ENCODE data around the gene LIM2. TPM values are rescaled to one million over a fixed set of nuclear protein-coding genes. Genes with fewer than 3 reads are reported as not detected.

Gene LIM2
- total RNA-seq, 1 donor = not detected

DNA sequence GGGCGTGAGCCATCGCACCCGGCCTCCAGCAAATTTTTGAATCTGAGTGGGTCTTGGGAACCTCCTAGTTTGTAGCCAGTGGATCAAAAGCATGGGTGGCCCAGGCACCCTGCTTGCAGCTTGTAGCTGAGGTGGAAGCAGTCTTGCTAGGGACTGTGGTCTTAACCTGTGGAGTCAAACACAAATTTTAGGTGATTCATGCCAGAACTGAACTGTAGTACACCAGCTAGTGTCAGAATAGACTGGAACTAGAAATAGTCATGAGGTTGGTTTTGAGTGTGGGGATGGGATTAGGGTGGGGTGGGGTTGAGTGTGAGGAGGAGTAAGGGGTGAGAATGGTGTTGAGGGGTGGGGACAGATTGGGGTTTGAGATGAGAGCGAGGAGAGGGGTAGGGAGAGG is 5.8 kb downstream of the LIM2 start:
- no peak overlapping the region for H3K4me3 ChIP-seq (ENCODE audit: low read depth, low read length)
- no peak for DNase-seq (ENCODE audit: low read depth)
- TF ChIP-seq, protein P1, sequence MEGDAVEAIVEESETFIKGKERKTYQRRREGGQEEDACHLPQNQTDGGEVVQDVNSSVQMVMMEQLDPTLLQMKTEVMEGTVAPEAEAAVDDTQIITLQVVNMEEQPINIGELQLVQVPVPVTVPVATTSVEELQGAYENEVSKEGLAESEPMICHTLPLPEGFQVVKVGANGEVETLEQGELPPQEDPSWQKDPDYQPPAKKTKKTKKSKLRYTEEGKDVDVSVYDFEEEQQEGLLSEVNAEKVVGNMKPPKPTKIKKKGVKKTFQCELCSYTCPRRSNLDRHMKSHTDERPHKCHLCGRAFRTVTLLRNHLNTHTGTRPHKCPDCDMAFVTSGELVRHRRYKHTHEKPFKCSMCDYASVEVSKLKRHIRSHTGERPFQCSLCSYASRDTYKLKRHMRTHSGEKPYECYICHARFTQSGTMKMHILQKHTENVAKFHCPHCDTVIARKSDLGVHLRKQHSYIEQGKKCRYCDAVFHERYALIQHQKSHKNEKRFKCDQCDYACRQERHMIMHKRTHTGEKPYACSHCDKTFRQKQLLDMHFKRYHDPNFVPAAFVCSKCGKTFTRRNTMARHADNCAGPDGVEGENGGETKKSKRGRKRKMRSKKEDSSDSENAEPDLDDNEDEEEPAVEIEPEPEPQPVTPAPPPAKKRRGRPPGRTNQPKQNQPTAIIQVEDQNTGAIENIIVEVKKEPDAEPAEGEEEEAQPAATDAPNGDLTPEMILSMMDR (IDR thresholded peaks at IDR 0.05; ENCODE audit: insufficient read depth, low read depth, low read length) = no peak

DNA sequence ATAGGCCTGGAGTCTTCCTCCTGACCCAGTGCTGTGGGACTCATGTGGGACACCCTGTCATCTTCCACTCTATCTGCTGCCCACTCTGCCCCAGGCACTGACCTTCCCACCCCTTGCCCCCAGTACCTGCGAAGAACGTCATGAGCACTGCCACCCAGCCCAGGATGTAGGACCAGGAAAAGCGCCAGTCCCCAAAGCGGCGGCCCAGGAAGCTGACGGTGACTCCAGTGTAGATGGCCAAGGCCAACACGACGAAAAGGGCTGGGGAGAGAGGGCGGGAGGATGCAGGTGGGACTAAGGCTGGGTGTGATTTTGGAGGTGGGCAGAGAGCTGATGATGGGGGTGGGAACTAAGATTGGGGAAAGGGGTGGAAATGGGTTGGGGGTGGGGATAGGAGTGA is 7.4 kb downstream of the LIM2 start:
- TF ChIP-seq, protein P1 (IDR thresholded peaks at IDR 0.05; ENCODE audit: insufficient read depth, low read depth, low read length) = no peak
- H3K4me3 ChIP-seq (ENCODE audit: low read depth, low read length) = no peak overlapping the region
- DNase-seq (ENCODE audit: low read depth) = no peak

DNA sequence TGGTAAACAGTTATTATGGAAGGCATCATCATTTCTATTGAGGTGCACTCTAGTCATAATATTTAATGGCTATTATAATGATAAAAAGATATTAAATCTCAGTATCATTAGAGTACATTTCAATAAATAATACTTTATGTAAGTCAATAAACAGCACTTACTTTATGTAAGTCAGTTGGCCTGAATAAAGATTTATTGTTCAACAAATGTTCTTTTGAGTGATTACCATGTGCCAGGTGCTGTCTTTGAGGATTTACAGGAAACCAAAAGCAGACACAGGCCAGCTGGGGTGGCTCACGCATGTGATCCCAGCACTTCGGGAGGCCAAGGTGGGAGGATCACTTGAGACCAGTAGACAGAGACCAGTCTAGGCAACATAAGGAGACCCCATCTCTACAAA is 10.4 kb downstream of the LIM2 start:
- DNase-seq (ENCODE audit: low read depth) = no peak
- TF ChIP-seq, protein P1 (IDR thresholded peaks at IDR 0.05; ENCODE audit: insufficient read depth, low read depth, low read length) = no peak
- H3K4me3 ChIP-seq (ENCODE audit: low read depth, low read length) = no peak overlapping the region

DNA sequence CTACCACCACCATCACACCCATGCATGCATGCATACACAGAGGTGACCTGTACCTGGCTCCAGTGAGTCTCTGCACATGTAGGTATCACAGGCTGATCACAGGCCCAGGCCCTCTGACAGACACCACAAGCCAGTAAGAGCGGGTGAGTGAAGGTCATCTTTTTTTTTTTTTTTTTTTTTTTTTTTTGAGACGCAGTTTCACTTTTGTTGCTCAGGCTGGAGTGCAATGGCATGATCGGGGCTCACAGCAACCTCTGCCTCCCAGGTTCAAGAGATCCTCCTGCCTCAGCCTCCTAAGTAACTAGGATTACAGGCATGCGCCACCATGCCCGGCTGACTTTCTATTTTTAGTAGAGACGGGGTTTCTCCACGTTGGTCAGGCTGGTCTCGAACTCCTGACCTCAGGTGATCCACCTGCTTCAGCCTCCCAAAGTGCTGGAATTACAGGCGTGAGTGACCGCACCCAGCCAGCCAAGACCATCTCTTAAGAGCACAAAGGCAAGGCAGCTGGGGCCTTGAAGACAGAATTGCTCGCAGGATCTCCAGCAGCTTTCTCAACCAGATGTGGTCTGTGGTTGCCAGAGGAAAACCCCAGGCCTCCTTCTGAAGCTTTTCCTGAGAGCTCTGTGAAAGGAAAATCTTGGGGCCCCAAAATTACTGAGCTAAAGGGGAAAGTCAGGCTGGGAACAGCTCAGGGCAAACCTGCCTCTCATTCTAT is 12.1 kb downstream of the LIM2 start:
- H3K4me3 ChIP-seq (ENCODE audit: low read depth, low read length) = no peak overlapping the region
- DNase-seq (ENCODE audit: low read depth) = no peak
- TF ChIP-seq, protein P1 (IDR thresholded peaks at IDR 0.05; ENCODE audit: insufficient read depth, low read depth, low read length) = no peak

DNA sequence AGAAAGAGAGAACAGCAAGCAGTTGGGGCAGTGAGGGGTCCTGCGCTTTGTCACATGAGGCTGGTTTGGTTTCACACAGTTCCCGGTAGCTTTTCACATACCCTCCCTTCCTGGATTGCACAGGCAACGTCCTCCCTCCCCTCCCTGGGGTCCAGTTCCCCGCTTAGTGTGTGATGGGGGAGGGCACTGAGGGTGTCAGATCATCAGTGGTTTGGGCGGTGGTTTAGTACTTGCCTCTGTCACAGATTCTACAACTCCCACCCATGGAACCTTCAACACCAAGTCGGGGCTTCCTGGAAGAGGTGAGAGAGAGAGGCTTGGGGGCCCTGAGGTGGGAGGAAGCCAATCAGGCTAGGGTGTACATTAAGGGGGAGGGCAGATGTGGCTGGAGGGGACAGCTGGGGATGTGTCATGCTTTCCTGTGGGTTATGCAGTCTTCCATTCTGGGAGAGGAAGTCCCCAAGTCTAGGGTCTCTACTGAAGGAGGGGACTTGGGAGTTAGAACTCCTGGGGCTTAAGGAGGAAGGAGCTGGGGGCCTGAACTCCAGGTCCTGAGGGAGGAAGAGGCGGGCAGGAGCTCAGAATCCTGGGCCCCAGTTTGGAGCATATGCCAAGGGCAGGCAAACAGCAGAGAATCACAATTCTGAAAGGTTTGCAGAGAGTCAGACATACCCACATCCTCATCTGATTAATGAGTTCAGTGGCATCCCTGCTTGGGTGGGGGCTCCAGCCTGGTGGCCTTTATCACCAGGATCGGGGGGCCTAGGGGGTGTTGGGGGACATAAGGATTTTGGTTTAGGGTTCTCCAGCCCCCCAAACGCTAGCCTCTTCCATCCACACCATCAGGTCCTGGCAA is 14.9 kb downstream of the LIM2 start, which contains the start of gene NKG7:
TSS of gene NKG7 (minus strand) at position 6 of the 856 bp plus-strand sequence. CDS start 119 bp downstream, outside the sequence.
- no peak for DNase-seq (ENCODE audit: low read depth)
- TF ChIP-seq, protein P1 (IDR thresholded peaks at IDR 0.05; ENCODE audit: insufficient read depth, low read depth, low read length) = no peak

DNA sequence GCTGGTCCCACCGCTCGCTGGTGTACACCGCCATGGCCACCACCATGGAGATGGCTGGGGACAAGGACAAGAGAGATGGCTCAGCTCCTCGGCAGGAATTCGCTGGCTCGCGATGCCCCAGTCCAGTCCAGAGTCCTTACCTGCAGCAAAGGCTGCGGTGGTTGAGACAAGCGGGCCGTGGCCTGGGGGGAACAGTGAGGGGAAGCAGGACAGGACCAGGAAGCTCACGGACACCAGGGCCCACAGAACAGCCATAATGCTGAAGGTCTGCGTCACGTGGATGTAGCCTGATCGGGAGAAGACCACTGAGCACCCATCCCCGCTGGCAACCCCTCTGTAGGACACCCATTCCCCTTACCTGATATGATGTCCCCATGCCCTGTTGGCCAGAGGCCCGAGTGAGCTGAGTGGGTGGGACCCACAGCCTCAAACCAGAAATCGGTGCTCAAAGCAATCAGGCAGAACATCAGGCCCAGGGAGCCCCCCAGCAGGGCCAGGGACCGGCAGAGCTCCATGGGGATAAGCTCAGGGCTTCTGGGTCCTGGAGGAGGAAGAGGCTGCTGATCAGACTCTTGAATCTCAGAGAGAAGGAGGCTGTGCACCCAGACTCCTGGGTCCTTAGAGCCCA is 15.6 kb downstream of the LIM2 start:
- DNase-seq (ENCODE audit: low read depth) = no peak
- TF ChIP-seq, protein P1 (IDR thresholded peaks at IDR 0.05; ENCODE audit: insufficient read depth, low read depth, low read length) = no peak
- no peak overlapping the region for H3K4me3 ChIP-seq (ENCODE audit: low read depth, low read length)

More for the DNA sequence above, 14.9 kb downstream of the LIM2 start, which contains the start of gene NKG7:
- H3K4me3 ChIP-seq (ENCODE audit: low read depth, low read length) = no peak within 1 kb of the TSS

Data from fibroblast of villous mesenchyme (primary cell).